ENCODE data around the gene PSAP. TPM values are rescaled to one million over a fixed set of nuclear protein-coding genes. Genes with fewer than 3 reads are reported as not detected.

PSAP gene
- total RNA-seq, 1 donor from 2014 or later: 487 TPM

- Mint-ChIP-seq H3K9me3 (no peaks in the 10 kb centered on the region), H3K4me3 (no peak overlapping the region), H3K27me3 (peaks cover 9% of the 10 kb centered on the region), H3K27ac (no peak overlapping the region), H3K4me1 (ENCODE audit: unreplicated experiment) (peaks cover 11% of the 10 kb centered on the region), H3K36me3 (no peaks in the 10 kb centered on the region)
- TF ChIP-seq, protein P1, sequence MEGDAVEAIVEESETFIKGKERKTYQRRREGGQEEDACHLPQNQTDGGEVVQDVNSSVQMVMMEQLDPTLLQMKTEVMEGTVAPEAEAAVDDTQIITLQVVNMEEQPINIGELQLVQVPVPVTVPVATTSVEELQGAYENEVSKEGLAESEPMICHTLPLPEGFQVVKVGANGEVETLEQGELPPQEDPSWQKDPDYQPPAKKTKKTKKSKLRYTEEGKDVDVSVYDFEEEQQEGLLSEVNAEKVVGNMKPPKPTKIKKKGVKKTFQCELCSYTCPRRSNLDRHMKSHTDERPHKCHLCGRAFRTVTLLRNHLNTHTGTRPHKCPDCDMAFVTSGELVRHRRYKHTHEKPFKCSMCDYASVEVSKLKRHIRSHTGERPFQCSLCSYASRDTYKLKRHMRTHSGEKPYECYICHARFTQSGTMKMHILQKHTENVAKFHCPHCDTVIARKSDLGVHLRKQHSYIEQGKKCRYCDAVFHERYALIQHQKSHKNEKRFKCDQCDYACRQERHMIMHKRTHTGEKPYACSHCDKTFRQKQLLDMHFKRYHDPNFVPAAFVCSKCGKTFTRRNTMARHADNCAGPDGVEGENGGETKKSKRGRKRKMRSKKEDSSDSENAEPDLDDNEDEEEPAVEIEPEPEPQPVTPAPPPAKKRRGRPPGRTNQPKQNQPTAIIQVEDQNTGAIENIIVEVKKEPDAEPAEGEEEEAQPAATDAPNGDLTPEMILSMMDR (conservative IDR thresholded peaks at IDR 0.05): no peak
- no peak for DNase-seq (ENCODE audit: extremely low spot score, unreplicated experiment)
Measured at GRCh38 chr10:71893258-71893815, 42.3 kb upstream of the PSAP start.

DNA sequence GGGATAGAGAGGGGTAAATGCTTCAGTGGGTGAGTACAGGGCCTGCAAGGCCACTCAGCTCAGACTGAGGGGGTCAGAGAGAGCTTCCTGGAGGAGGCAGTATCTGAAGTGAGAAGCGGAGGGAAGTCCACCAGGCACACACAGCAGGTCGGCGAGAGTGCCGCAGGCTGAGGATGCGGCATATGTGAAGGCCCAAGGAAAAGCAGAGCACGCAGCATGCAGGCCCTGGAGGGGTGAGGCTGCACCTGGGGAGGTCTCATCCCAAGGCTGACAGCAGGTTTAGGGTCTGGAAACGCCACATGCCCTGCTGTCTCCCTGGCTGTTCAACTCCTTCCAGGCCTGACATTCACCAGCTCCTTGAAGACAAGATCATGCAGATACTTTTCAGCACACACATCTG, 40.4 kb upstream of the PSAP start:
- H3K4me1 Mint-ChIP-seq (ENCODE audit: unreplicated experiment): peaks cover 15% of the 10 kb centered on the region
- no peak for DNase-seq (ENCODE audit: extremely low spot score, unreplicated experiment)
- TF ChIP-seq, protein P1 (conservative IDR thresholded peaks at IDR 0.05): no peak
- no peaks in the 10 kb centered on the region for H3K36me3 Mint-ChIP-seq
- no peak overlapping the region for H3K27ac Mint-ChIP-seq
- no peak overlapping the region for H3K4me3 Mint-ChIP-seq
- no peaks in the 10 kb centered on the region for H3K9me3 Mint-ChIP-seq
- peaks cover 9% of the 10 kb centered on the region for H3K27me3 Mint-ChIP-seq

- no peaks in the 10 kb centered on the region for H3K36me3 Mint-ChIP-seq
- peaks cover 15% of the 10 kb centered on the region for H3K4me1 Mint-ChIP-seq (ENCODE audit: unreplicated experiment)
- peaks cover 9% of the 10 kb centered on the region for H3K27me3 Mint-ChIP-seq
- TF ChIP-seq, protein P1 (conservative IDR thresholded peaks at IDR 0.05): no peak
- H3K4me3 Mint-ChIP-seq: peak overlapping the region; percentile 90
- no peak for DNase-seq (ENCODE audit: extremely low spot score, unreplicated experiment)
- no peaks in the 10 kb centered on the region for H3K9me3 Mint-ChIP-seq
- H3K27ac Mint-ChIP-seq: peak overlapping the region; percentile 74
Measured at GRCh38 chr10:71889388-71889987, 38.4 kb upstream of the PSAP start.

DNA sequence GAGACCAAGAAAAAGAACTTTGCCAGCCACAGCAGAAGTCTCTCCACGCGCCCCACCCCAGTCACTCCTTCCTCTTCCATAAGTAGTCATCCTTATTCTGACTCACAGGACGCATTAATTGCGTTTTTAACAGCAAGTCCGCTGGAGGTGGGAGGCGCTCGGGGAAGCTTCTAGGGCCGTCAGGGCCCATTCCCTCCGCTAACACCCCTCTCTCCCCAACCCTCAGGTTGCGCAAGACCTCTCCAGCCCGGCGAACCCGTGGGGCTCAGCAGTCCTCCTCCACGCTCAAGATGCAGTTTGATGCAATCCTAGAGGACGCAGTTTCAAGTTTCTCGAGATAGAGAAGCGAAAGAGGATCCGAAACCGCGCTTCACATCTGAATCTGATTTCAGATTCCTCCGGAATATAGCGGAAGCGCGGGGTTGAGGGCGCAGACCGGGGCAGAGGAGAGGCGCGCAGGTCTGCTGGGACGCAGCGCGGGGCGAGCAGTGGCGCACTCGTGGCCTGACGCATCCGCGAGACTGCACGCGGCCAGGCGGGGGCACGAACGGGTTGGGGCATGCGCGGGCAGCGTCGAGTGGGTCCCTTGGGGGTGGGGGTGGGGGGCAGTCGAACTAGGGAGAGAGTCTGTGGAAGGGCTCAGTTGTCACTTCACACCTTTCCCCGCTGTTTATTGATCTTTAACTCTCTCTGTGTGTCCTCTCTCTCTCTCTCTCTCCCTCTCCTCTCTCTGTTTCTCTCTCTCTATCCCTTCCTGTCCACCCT, 37.8 kb upstream of the PSAP start:
- Mint-ChIP-seq H3K9me3 (no peaks in the 10 kb centered on the region), H3K4me3 (peak overlapping the region; percentile 90), H3K4me1 (ENCODE audit: unreplicated experiment) (peaks cover 15% of the 10 kb centered on the region), H3K36me3 (no peaks in the 10 kb centered on the region), H3K27ac (peak overlapping the region; percentile 74), H3K27me3 (peaks cover 9% of the 10 kb centered on the region)
- no peak for DNase-seq (ENCODE audit: extremely low spot score, unreplicated experiment)
- TF ChIP-seq, protein P1 (conservative IDR thresholded peaks at IDR 0.05): no peak

- Mint-ChIP-seq H3K4me3 (peak overlapping the region; percentile 90), H3K27me3 (peaks cover 9% of the 10 kb centered on the region), H3K27ac (peak overlapping the region; percentile 74), H3K36me3 (no peaks in the 10 kb centered on the region), H3K9me3 (no peaks in the 10 kb centered on the region), H3K4me1 (ENCODE audit: unreplicated experiment) (peaks cover 15% of the 10 kb centered on the region)
- DNase-seq (ENCODE audit: extremely low spot score, unreplicated experiment): no peak
- TF ChIP-seq, protein P1 (conservative IDR thresholded peaks at IDR 0.05): no peak
Measured at GRCh38 chr10:71888248-71888622, 37.2 kb upstream of the PSAP start.
